ENCODE data around the gene ATP9A.
A peak's percentile ranks its signal among the peaks of the same experiment; 100 is the strongest.

DNA sequence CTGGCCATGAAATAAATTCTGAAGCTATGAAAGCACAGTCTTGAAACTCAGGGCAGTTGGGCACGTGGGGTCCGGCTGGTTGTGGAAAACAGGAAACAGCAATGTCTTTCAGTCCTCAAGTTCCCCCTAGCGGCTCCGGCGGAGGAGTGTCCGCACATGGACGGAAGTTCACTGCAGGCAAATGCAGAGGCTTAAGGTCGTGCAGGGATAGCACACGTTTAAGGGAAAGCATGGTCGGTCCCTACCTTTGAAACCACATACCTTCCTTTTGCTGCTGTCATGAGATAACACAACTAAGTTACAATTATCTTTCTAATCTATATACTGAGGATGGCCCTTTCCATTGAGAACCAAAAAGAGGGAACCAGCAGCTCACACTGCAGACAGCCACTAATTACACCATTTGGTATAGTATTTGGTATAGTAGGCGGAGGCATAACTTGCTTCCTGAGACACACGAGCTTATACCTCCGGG is 173.1 kb downstream of the ATP9A start:
- TF ChIP-seq, protein P1, sequence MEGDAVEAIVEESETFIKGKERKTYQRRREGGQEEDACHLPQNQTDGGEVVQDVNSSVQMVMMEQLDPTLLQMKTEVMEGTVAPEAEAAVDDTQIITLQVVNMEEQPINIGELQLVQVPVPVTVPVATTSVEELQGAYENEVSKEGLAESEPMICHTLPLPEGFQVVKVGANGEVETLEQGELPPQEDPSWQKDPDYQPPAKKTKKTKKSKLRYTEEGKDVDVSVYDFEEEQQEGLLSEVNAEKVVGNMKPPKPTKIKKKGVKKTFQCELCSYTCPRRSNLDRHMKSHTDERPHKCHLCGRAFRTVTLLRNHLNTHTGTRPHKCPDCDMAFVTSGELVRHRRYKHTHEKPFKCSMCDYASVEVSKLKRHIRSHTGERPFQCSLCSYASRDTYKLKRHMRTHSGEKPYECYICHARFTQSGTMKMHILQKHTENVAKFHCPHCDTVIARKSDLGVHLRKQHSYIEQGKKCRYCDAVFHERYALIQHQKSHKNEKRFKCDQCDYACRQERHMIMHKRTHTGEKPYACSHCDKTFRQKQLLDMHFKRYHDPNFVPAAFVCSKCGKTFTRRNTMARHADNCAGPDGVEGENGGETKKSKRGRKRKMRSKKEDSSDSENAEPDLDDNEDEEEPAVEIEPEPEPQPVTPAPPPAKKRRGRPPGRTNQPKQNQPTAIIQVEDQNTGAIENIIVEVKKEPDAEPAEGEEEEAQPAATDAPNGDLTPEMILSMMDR (IDR thresholded peaks at IDR 0.05) = peak; percentile 83 to 88 (median 86)
- no peak for TF ChIP-seq POLR2A (IDR thresholded peaks at IDR 0.05)

Data from right lobe of liver (tissue), 4 donors.